ENCODE measurements around the gene GNG3. TPM values are rescaled to one million over a fixed set of nuclear protein-coding genes. Genes with fewer than 3 reads are reported as not detected.

Gene GNG3
- total and polyA plus RNA-seq, 2 of the 8 experiments (the other 6 are each of a cell fraction or from before 2014, with no cell fraction given) = 4.9 to 12.1 TPM

GRCh38 chr11:62713343-62713742 lies 5.9 kb downstream of the GNG3 start:
- Histone ChIP-seq H3K9me3 (ENCODE audit: insufficient read depth in 2 of 2, low read depth in 1 of 2, low read length in 1 of 2) (no peaks in the 10 kb centered on the region), H2BK12ac (ENCODE audit: low read depth, low read length) (no peak overlapping the region), H3K18ac (ENCODE audit: extremely low read depth, low read length) (no peak overlapping the region; the same call in 1 of the 2 replicates), H3K23me2 (ENCODE audit: low read depth, low read length) (peaks cover 8% of the 10 kb centered on the region), H3K56ac (replicated peaks; ENCODE audit: insufficient read length, low read depth, low read length) (no peak overlapping the region), H4K8ac (ENCODE audit: extremely low read depth, insufficient read depth, low read length) (no peak overlapping the region), H3K79me1 (ENCODE audit: low read depth, low read length) (no peaks in the 10 kb centered on the region; the same call in 1 of the 2 replicates), H3K4me3 (ENCODE audit: extremely low read depth in 1 of 4, insufficient read depth in 2 of 4, low read depth in 3 of 4, low read length in 4 of 4) (no peak overlapping the region), H2AK5ac (ENCODE audit: low read depth, low read length) (no peak overlapping the region), H4K5ac (ENCODE audit: insufficient read length, low read depth, low read length) (no peak overlapping the region), H3K14ac (ENCODE audit: insufficient read length) (no peak overlapping the region), H2AFZ (ENCODE audit: low read length) (no peak overlapping the region), H4K20me1 (replicated peaks in 1 of 2; ENCODE audit: control insufficient read depth in 1 of 2, insufficient read depth in 2 of 2, low read length in 2 of 2) (peaks cover 0 to 3% of the 10 kb centered on the region in 2 experiments), H3K9ac (replicated peaks in 1 of 4; ENCODE audit: extremely low read depth in 1 of 4, low read depth in 3 of 4, low read length in 3 of 4) (no peak overlapping the region), H3K23ac (ENCODE audit: insufficient read length) (no peak overlapping the region), H3K36me3 (ENCODE audit: control insufficient read depth in 2 of 4, insufficient read depth in 4 of 4, low read length in 3 of 4) (peaks cover 26 to 76% (median 54%) of the 10 kb centered on the region in 4 experiments), H3K79me2 (ENCODE audit: control insufficient read depth in 1 of 2, insufficient read depth in 2 of 2, low read length in 2 of 2) (peaks cover 0 to 11% of the 10 kb centered on the region in 2 experiments; a peak in 2 of 4 replicates), H4K91ac (replicated peaks; ENCODE audit: insufficient read length, low read length) (no peak overlapping the region), H3K4ac (replicated peaks; ENCODE audit: insufficient read length, low read depth, low read length) (no peak overlapping the region), H2BK120ac (replicated peaks; ENCODE audit: low read depth, low read length) (no peak overlapping the region), H3K27me3 (replicated peaks in 1 of 4; ENCODE audit: control insufficient read depth in 3 of 4, extremely low read depth in 1 of 4, insufficient read depth in 3 of 4, low read length in 3 of 4) (no peaks in the 10 kb centered on the region; a peak in 1 of 7 replicates), H3K27ac (ENCODE audit: low read depth, low read length) (peak overlapping the region; percentile 13; the same call in 1 of the 2 replicates), H3K4me1 (replicated peaks in 1 of 4; ENCODE audit: control insufficient read depth in 3 of 4, insufficient read depth in 4 of 4, low read length in 3 of 4) (peaks cover 0 to 27% (median 11%) of the 10 kb centered on the region in 4 experiments; a peak in 6 of 7 replicates), H2BK20ac (ENCODE audit: low read length) (no peak overlapping the region), H3K4me2 (ENCODE audit: insufficient read depth in 1 of 2, low read depth in 2 of 2, low read length in 2 of 2) (no peak overlapping the region), H2BK15ac (ENCODE audit: low read length) (no peak overlapping the region), H2BK5ac (ENCODE audit: low read depth, low read length) (no peak overlapping the region)
- no peak for TF ChIP-seq SP1 (IDR thresholded peaks at IDR 0.05; ENCODE audit: low read depth, low read length)
- no peak for TF ChIP-seq SIRT6 (IDR thresholded peaks at IDR 0.05; ENCODE audit: low read length)
- no peak for TF ChIP-seq PHF8 (conservative IDR thresholded peaks at IDR 0.05; ENCODE audit: low read depth, low read length)
- TF ChIP-seq TEAD4 (IDR thresholded peaks at IDR 0.05; ENCODE audit: low read depth, low read length) = no peak
- no peak for TF ChIP-seq BRCA1 (IDR thresholded peaks at IDR 0.05; ENCODE audit: low read depth, low read length)
- TF ChIP-seq HDAC6 (IDR thresholded peaks at IDR 0.05; ENCODE audit: low read depth, low read length) = no peak
- no peak for TF ChIP-seq ATF3 (IDR thresholded peaks at IDR 0.05; ENCODE audit: insufficient read depth, low read depth, low read length)
- no peak for TF ChIP-seq GABPA (IDR thresholded peaks at IDR 0.05; ENCODE audit: borderline replicate concordance, insufficient read depth, low read length)
- TF ChIP-seq RXRA (IDR thresholded peaks at IDR 0.05; ENCODE audit: insufficient read depth, low read depth, low read length) = no peak
- no peak for TF ChIP-seq JUN (IDR thresholded peaks at IDR 0.05; ENCODE audit: low read depth, low read length)
- TF ChIP-seq POU5F1 (IDR thresholded peaks at IDR 0.05; ENCODE audit: low read depth, low read length) = no peak
- no peak for TF ChIP-seq ZNF274 (IDR thresholded peaks at IDR 0.05; ENCODE audit: borderline replicate concordance, extremely low read depth, low read length)
- TF ChIP-seq EP300 (IDR thresholded peaks at IDR 0.05; ENCODE audit: borderline replicate concordance in 1 of 2, low read depth in 2 of 2, low read length in 2 of 2) = no peak
- DNase-seq (ENCODE audit: low read depth in 1 of 2, low spot score in 2 of 2) (no peak), FAIRE-seq (no peak)
- ChIA-PET CTCF (ENCODE audit: partially characterized antibody) (interaction anchor here (0.8 to 4.0 kb wide), 5 partner anchors 10 to 73 kb away, joined by 3 to 26 read pairs (median 4); partner anchors contain the start of gene TAF6L), POLR2A (ENCODE audit: partially characterized antibody) (interaction anchor here (0.9 to 61.4 kb wide), 9 partner anchors 10 to 176 kb away, joined by 3 to 2041 read pairs (median 5); partner anchors contain the start of genes C11orf98, CSKMT, GANAB and HNRNPUL2)
- WGBS, 2 experiments (ENCODE audit: extremely low coverage in 1 of 2, insufficient coverage in 1 of 2, insufficient read length in 1 of 2, insufficient replicate concordance in 2 of 2, low coverage in 1 of 2, low lambda C conversion rate in 2 of 2, missing lambda C conversion rate in 1 of 2) = 89% methylated on average over 2 of the region's 2 CpGs; no CpG with 5 or more reads in 1 of the 2 experiments
